Astrocyte (in vitro differentiated cells and primary cell): ENCODE measurements around the gene TYROBP.
A peak's percentile ranks its signal among the peaks of the same experiment; 100 is the strongest.

ENCODE experiments used
- EZH2 ChIP-seq: IDR thresholded peaks from 2 replicates; pipeline ENCODE4 v1.6.1; 2012; ENCODE audit warnings: mild to moderate bottlenecking, low read length, inconsistent platforms; ENCODE audit not compliant: insufficient read depth
- TF ChIP-seq, protein P1 (sequence below): IDR thresholded peaks from 2 replicates; pipeline ENCODE4 v1.5.1; 2011; ENCODE audit warnings: low read depth, mild to moderate bottlenecking, inconsistent platforms, low read length, moderate library complexity; ENCODE audit not compliant: insufficient read depth

GRCh38 chr19:35860818-35861639, 47.1 kb downstream of the TYROBP start:
- peak; percentile 64 for TF ChIP-seq EZH2
- TF ChIP-seq, protein P1, sequence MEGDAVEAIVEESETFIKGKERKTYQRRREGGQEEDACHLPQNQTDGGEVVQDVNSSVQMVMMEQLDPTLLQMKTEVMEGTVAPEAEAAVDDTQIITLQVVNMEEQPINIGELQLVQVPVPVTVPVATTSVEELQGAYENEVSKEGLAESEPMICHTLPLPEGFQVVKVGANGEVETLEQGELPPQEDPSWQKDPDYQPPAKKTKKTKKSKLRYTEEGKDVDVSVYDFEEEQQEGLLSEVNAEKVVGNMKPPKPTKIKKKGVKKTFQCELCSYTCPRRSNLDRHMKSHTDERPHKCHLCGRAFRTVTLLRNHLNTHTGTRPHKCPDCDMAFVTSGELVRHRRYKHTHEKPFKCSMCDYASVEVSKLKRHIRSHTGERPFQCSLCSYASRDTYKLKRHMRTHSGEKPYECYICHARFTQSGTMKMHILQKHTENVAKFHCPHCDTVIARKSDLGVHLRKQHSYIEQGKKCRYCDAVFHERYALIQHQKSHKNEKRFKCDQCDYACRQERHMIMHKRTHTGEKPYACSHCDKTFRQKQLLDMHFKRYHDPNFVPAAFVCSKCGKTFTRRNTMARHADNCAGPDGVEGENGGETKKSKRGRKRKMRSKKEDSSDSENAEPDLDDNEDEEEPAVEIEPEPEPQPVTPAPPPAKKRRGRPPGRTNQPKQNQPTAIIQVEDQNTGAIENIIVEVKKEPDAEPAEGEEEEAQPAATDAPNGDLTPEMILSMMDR = no peak
